G401 (cell line): ENCODE results near the gene IWS1. TPM values are rescaled to one million over a fixed set of nuclear protein-coding genes. Genes with fewer than 3 reads are reported as not detected.

Experiments used
- DNase-seq: peaks from one replicate; pipeline ENCODE4 v3.0.0-alpha.2; 2015; ENCODE audit warnings: low spot score
- in situ Hi-C: cut with HindIII; loops from 2 replicates; pipeline ENCODE4 v1.10.0; 2016; ENCODE audit warnings: low sequenced_read_pairs, mixed read lengths
- total RNA-seq: library from RNA; depleted of rRNA; stranded (reverse); fragments of >200 nt; shearing (Covaris generic); gene quantifications from 2 replicates; pipeline ENCODE4 v1.2.3, GENCODE V29; 2014; rRNA removed

Gene IWS1
- total RNA-seq, 1 experiment from 2014 or later: 59.2 TPM

DNA sequence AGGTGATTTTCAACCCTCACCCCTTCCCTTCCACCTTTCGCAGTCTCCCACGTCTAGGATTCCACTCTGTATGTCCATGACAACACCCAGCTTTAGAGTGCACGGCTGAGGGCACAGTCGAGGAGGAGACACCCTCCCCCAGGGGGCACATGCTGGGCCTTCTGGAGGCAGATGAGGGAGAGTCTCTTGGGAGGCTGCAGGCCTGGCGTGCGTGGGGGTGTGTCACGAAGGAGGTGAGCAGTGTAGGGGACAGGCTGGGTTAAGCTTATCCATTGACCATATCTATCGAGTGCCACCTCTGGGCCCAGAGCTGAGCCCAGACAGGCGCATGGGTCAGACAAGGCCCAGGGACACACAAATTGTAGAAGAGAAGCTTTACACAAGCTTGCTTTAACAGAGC lies 89.2 kb downstream of the IWS1 start:
- in situ Hi-C loops: no loop called here
- no peak for DNase-seq

DNA sequence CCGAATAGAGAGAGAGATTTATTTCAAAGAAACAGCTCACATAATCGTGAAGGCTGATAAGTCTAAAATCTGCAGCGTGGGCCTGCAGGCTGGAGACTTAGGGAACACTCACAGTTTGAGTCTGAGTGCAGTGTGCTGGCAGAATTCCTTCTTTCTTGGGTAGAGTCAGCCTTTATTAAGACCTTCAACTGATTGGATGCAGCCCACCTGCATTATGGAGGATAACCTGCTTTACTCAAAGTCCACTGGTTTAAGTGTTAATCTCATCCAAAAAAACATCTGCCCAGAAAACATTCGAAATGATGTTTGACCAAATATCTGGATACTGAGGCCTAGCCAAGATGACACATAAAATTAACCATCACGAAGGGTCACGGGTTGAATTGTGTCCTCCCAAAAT lies 91.8 kb downstream of the IWS1 start:
- no peak for DNase-seq
- in situ Hi-C loops: no loop called here

DNA sequence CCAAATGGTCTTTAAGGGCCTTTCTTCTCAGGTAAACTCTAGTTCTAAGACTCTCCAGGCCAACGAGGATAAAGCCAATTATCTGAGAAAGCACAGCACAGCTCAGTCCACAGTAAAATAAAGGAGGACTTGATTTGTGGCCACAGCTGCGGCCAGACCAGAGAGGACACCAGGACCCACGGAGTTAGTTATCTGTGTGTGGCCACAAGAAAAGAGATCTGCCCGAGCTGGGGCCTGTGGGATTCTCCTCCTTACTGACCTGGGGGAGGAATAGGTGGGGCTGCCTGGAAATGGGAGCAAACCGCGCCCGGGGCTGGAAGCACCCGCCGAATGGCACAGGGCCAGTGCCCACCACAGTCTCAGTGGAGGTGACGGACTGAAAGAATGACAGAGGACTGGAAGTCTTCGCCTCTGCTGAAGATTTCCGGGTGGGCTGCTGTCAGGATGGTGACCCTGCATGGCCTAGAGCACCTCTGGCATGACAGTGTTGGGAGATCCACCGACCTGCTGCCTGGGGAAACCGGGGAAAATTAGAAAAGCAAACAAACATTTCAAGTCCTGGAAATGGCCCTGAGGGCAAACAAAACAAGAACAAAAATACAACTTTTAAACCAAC lies 94.8 kb downstream of the IWS1 start:
- in situ Hi-C loops: no loop called here

More for the DNA sequence above, 94.8 kb downstream of the IWS1 start:
- no peak for DNase-seq

Other genes with a start within 250 kb of the IWS1 start
- gene ERCC3, start 232.3 kb downstream of the IWS1 start, total RNA-seq: 38.4 and 54.4 TPM in 2 replicates
- gene MAP3K2, start 138.5 kb downstream of the IWS1 start, total RNA-seq: 13.8 and 14.2 TPM in 2 replicates
- 0.37 TPM in 1 of 2 replicates, not detected in the other for gene PROC, start 108.1 kb downstream of the IWS1 start, total RNA-seq
- gene MYO7B, start 9.2 kb upstream of the IWS1 start, total RNA-seq: 0.12 TPM in 1 of 2 replicates, not detected in the other
- not detected in 2 replicates for gene GPR17, start 119.7 kb upstream of the IWS1 start, total RNA-seq
- 1.8 and 5.8 TPM in 2 replicates for gene LIMS2, start 149.0 kb upstream of the IWS1 start, total RNA-seq
- gene SFT2D3, start 175.0 kb upstream of the IWS1 start, total RNA-seq: 11.7 and 13.0 TPM in 2 replicates